H1 (cell line): ENCODE measurements around the gene PXK.

ENCODE experiments used
- POLR2AphosphoS5 ChIP-seq: IDR thresholded peaks from 2 replicates; pipeline ENCODE4 v1.6.1; 2011; ENCODE audit warnings: low read depth, low read length
- TF ChIP-seq, protein P1 (sequence below): IDR thresholded peaks from 2 replicates; pipeline ENCODE4 v1.6.1; 2012; ENCODE audit warnings: low read length, inconsistent platforms
- TF ChIP-seq, protein P2 (sequence below), 3 experiments: IDR thresholded peaks; 1 replicate in 2 of 3; 2 replicates in 1 of 3; pipeline versions ENCODE4 v1.5.1 to v1.6.1; 2011; ENCODE audit warnings: low read length in 3 of 3, mild to moderate bottlenecking in 3 of 3, inconsistent platforms in 2 of 3, low read depth in 1 of 3, moderate library complexity in 1 of 3; ENCODE audit not compliant: insufficient read depth in 1 of 3; ENCODE audit errors: control extremely low read depth in 1 of 3

- no peak for TF ChIP-seq POLR2AphosphoS5
- TF ChIP-seq, protein P1, sequence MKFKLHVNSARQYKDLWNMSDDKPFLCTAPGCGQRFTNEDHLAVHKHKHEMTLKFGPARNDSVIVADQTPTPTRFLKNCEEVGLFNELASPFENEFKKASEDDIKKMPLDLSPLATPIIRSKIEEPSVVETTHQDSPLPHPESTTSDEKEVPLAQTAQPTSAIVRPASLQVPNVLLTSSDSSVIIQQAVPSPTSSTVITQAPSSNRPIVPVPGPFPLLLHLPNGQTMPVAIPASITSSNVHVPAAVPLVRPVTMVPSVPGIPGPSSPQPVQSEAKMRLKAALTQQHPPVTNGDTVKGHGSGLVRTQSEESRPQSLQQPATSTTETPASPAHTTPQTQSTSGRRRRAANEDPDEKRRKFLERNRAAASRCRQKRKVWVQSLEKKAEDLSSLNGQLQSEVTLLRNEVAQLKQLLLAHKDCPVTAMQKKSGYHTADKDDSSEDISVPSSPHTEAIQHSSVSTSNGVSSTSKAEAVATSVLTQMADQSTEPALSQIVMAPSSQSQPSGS, result no peak
- TF ChIP-seq, protein P2, sequence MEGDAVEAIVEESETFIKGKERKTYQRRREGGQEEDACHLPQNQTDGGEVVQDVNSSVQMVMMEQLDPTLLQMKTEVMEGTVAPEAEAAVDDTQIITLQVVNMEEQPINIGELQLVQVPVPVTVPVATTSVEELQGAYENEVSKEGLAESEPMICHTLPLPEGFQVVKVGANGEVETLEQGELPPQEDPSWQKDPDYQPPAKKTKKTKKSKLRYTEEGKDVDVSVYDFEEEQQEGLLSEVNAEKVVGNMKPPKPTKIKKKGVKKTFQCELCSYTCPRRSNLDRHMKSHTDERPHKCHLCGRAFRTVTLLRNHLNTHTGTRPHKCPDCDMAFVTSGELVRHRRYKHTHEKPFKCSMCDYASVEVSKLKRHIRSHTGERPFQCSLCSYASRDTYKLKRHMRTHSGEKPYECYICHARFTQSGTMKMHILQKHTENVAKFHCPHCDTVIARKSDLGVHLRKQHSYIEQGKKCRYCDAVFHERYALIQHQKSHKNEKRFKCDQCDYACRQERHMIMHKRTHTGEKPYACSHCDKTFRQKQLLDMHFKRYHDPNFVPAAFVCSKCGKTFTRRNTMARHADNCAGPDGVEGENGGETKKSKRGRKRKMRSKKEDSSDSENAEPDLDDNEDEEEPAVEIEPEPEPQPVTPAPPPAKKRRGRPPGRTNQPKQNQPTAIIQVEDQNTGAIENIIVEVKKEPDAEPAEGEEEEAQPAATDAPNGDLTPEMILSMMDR (IDR thresholded peaks at IDR 0.05; ENCODE audit: control extremely low read depth in 1 of 3, insufficient read depth in 1 of 3, low read depth in 1 of 3, low read length in 3 of 3), result no peak
These were observed 101.8 kb downstream of the PXK start for GRCh38 chr3:58434511-58434910.
